HEK293 (cell line): Measurements from ENCODE around the gene NUDCD3.

ENCODE experiments used
- CTCF ChIA-PET: fragments of 350-600 bp; formaldehyde crosslinking; extraction: SDS; loops from one replicate; lab custom pipeline; 2021; ENCODE audit warnings: antibody characterized with exemption; lab: Yijun Ruan, JAX
- POLR2A ChIA-PET: fragments of 300-600 bp; formaldehyde crosslinking; extraction: SDS; loops from one replicate; lab custom pipeline; 2020; ENCODE audit warnings: antibody characterized with exemption, inconsistent platforms; lab: Yijun Ruan, JAX
- H3K27ac ChIP-seq: fragments of 200-500 bp; sonication (Bioruptor generic); 2 replicates; pipeline ENCODE4 v1.5.1; 2014; ENCODE audit warnings: low read depth, low read length, control low read depth, inconsistent platforms; ENCODE audit errors: extremely low read depth
- H3K36me3 ChIP-seq, 2 experiments: fragments of 200-500 bp in 1 of 2; sonication (Bioruptor generic) in 1 of 2; 1 replicate in 1 of 2; 2 replicates in 1 of 2; pipeline ENCODE4 v1.5.1; 2014 to 2017; ENCODE audit warnings: inconsistent platforms in 2 of 2, low read length in 2 of 2; ENCODE audit not compliant: control insufficient read depth in 2 of 2, insufficient read depth in 1 of 2
- H3K4me1 ChIP-seq: fragments of 200-500 bp; sonication (Bioruptor generic); 2 replicates; pipeline ENCODE4 v1.5.1; 2014; ENCODE audit warnings: mild to moderate bottlenecking, low read length, inconsistent platforms; ENCODE audit not compliant: control insufficient read depth, insufficient read depth
- H3K4me3 ChIP-seq: 2 replicates; pipeline ENCODE4 v1.5.1; 2011; ENCODE audit warnings: low read depth, mild to moderate bottlenecking, control low read depth, low read length, moderate library complexity
- H3K9me3 ChIP-seq: fragments of 200-500 bp; sonication (Bioruptor generic); 2 replicates; pipeline ENCODE4 v1.5.1; 2014; ENCODE audit warnings: low read depth, low read length, inconsistent platforms; ENCODE audit not compliant: control insufficient read depth, insufficient read depth
- EGR2 ChIP-seq: fragments of 450-650 bp; formaldehyde crosslinking; IDR thresholded peaks from 2 replicates; pipeline ENCODE4 v1.5.1; 2016; ENCODE audit warnings: low read depth, missing biosample characterization, missing genetic modification characterization
- MZF1 ChIP-seq: fragments of 450-650 bp; formaldehyde crosslinking; IDR thresholded peaks from 2 replicates; pipeline ENCODE4 v1.5.1; 2017; ENCODE audit warnings: missing biosample characterization, missing genetic modification characterization, borderline replicate concordance
- YY2 ChIP-seq: fragments of 450-650 bp; formaldehyde crosslinking; IDR thresholded peaks from 2 replicates; pipeline ENCODE4 v1.5.1; 2016; ENCODE audit warnings: missing biosample characterization, missing genetic modification characterization
- ZFHX2 ChIP-seq: fragments of 450-650 bp; formaldehyde crosslinking; conservative IDR thresholded peaks from 2 replicates; pipeline ENCODE4 v1.5.1; 2016; ENCODE audit warnings: missing biosample characterization, missing genetic modification characterization
- ZFP41 ChIP-seq: fragments of 450-650 bp; formaldehyde crosslinking; IDR thresholded peaks from 2 replicates; pipeline ENCODE4 v1.5.1; 2016; ENCODE audit warnings: missing biosample characterization, missing genetic modification characterization, borderline replicate concordance
- ZIC2 ChIP-seq: fragments of 450-650 bp; formaldehyde crosslinking; IDR thresholded peaks from 2 replicates; pipeline ENCODE4 v1.5.1; 2016; ENCODE audit warnings: missing biosample characterization, missing genetic modification characterization
- ZNF211 ChIP-seq: fragments of 450-650 bp; formaldehyde crosslinking; IDR thresholded peaks from 2 replicates; pipeline ENCODE4 v1.5.1; 2016; ENCODE audit warnings: low read depth, missing biosample characterization, missing genetic modification characterization
- ZNF239 ChIP-seq: fragments of 450-650 bp; formaldehyde crosslinking; IDR thresholded peaks from 2 replicates; pipeline ENCODE4 v1.5.1; 2016; ENCODE audit warnings: missing biosample characterization, missing genetic modification characterization
- ZNF24 ChIP-seq: fragments of 450-650 bp; formaldehyde crosslinking; IDR thresholded peaks from 2 replicates; pipeline ENCODE4 v1.5.1; 2016; ENCODE audit warnings: missing biosample characterization, missing genetic modification characterization
- ZNF248 ChIP-seq: fragments of 450-650 bp; formaldehyde crosslinking; IDR thresholded peaks from 2 replicates; pipeline ENCODE4 v1.5.1; 2017; ENCODE audit warnings: missing biosample characterization, missing genetic modification characterization
- ZNF341 ChIP-seq: fragments of 450-650 bp; formaldehyde crosslinking; IDR thresholded peaks from 2 replicates; pipeline ENCODE4; 2016; ENCODE audit warnings: low read depth, missing biosample characterization, missing genetic modification characterization
- ZNF610 ChIP-seq: fragments of 450-650 bp; formaldehyde crosslinking; IDR thresholded peaks from 2 replicates; pipeline ENCODE4 v1.5.1; 2016; ENCODE audit warnings: missing biosample characterization, missing genetic modification characterization, borderline replicate concordance
- ZNF660 ChIP-seq: fragments of 450-650 bp; IDR thresholded peaks from 2 replicates; pipeline ENCODE4 v1.5.1; 2018; ENCODE audit warnings: missing biosample characterization, mild to moderate bottlenecking, missing genetic modification characterization
- ZNF837 ChIP-seq: fragments of 450-650 bp; formaldehyde crosslinking; IDR thresholded peaks from 2 replicates; pipeline ENCODE4 v1.5.1; 2016; ENCODE audit warnings: missing biosample characterization, missing genetic modification characterization
- TF ChIP-seq, protein P1 (sequence below): fragments of 450-650 bp; formaldehyde crosslinking; IDR thresholded peaks from 2 replicates; pipeline ENCODE4 v1.5.0; 2017; ENCODE audit warnings: missing biosample characterization, missing genetic modification characterization, borderline replicate concordance
- TF ChIP-seq, protein P2 (sequence below): fragments of 450-650 bp; formaldehyde crosslinking; IDR thresholded peaks from 2 replicates; pipeline ENCODE4 v1.5.1; 2016; ENCODE audit warnings: missing biosample characterization, missing genetic modification characterization
- TF ChIP-seq, protein P3 (sequence below): fragments of 450-650 bp; formaldehyde crosslinking; IDR thresholded peaks from 2 replicates; pipeline ENCODE4 v1.5.1; 2016; ENCODE audit warnings: missing biosample characterization, missing genetic modification characterization

The NUDCD3 gene

DNA sequence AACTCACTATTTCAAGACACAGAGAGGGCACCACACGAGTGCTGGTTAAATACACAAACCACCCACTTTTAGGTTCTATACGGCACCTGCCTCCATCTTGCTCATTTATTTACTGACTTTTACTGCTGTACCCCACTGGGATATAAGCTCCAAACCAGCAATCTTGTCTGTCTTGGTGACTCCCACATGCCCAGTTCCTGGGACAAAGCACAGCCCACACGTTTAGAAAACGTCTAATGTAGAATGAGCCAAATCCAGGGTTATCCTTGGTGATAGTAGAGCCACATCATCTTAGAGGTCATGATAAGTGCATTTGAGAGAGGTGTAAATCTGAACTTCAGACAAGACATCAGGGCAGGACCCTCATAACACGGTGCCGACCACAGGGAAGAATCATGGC is 73.5 kb downstream of the NUDCD3 start:
- ChIA-PET CTCF (no interaction called here), POLR2A (no interaction called here)
- TF ChIP-seq ZNF211 (tag by site-specific recombination), result no peak
- peak; percentile 62; the same call in 1 of the 2 replicates for TF ChIP-seq ZFHX2 (tag by site-specific recombination)
- no peak for TF ChIP-seq ZNF248 (tag by site-specific recombination)
- TF ChIP-seq ZFP41, result no peak
- TF ChIP-seq, protein P1, sequence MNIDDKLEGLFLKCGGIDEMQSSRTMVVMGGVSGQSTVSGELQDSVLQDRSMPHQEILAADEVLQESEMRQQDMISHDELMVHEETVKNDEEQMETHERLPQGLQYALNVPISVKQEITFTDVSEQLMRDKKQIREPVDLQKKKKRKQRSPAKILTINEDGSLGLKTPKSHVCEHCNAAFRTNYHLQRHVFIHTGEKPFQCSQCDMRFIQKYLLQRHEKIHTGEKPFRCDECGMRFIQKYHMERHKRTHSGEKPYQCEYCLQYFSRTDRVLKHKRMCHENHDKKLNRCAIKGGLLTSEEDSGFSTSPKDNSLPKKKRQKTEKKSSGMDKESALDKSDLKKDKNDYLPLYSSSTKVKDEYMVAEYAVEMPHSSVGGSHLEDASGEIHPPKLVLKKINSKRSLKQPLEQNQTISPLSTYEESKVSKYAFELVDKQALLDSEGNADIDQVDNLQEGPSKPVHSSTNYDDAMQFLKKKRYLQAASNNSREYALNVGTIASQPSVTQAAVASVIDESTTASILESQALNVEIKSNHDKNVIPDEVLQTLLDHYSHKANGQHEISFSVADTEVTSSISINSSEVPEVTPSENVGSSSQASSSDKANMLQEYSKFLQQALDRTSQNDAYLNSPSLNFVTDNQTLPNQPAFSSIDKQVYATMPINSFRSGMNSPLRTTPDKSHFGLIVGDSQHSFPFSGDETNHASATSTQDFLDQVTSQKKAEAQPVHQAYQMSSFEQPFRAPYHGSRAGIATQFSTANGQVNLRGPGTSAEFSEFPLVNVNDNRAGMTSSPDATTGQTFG (tag by site-specific recombination), result no peak
- no peak for TF ChIP-seq YY2 (tag by site-specific recombination)
- peak; percentile 63; the same call in 1 of the 2 replicates for TF ChIP-seq EGR2 (tag by site-specific recombination)
- TF ChIP-seq ZNF24 (tag by site-specific recombination), result no peak
- TF ChIP-seq, protein P2, sequence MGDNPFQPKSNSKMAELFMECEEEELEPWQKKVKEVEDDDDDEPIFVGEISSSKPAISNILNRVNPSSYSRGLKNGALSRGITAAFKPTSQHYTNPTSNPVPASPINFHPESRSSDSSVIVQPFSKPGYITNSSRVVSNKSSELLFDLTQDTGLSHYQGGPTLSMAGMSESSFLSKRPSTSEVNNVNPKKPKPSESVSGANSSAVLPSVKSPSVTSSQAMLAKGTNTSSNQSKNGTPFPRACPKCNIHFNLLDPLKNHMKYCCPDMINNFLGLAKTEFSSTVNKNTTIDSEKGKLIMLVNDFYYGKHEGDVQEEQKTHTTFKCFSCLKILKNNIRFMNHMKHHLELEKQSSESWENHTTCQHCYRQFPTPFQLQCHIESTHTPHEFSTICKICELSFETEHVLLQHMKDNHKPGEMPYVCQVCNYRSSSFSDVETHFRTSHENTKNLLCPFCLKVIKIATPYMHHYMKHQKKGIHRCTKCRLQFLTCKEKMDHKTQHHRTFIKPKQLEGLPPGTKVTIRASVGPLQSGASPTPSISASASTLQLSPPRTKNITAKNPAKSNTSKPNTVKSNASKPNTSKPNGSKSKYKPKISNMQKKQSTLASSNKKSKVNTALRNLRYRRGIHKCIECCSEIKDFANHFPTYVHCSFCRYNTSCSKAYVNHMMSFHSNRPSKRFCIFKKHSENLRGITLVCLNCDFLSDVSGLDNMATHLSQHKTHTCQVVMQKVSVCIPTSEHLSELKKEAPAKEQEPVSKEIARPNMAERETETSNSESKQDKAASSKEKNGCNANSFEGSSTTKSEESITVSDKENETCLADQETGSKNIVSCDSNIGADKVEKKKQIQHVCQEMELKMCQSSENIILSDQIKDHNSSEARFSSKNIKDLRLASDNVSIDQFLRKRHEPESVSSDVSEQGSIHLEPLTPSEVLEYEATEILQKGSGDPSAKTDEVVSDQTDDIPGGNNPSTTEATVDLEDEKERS, result no peak
- TF ChIP-seq, protein P3, sequence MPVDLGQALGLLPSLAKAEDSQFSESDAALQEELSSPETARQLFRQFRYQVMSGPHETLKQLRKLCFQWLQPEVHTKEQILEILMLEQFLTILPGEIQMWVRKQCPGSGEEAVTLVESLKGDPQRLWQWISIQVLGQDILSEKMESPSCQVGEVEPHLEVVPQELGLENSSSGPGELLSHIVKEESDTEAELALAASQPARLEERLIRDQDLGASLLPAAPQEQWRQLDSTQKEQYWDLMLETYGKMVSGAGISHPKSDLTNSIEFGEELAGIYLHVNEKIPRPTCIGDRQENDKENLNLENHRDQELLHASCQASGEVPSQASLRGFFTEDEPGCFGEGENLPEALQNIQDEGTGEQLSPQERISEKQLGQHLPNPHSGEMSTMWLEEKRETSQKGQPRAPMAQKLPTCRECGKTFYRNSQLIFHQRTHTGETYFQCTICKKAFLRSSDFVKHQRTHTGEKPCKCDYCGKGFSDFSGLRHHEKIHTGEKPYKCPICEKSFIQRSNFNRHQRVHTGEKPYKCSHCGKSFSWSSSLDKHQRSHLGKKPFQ (tag by site-specific recombination), result no peak
- TF ChIP-seq ZIC2 (tag by site-specific recombination), result no peak
- Histone ChIP-seq H3K4me3 (no peak overlapping the region), H3K27ac (no peak overlapping the region), H3K4me1 (no peaks in the 10 kb centered on the region), H3K9me3 (no peaks in the 10 kb centered on the region), H3K36me3 (peaks cover 7 to 8% of the 10 kb centered on the region in 2 experiments; a peak in 2 of 3 replicates)

DNA sequence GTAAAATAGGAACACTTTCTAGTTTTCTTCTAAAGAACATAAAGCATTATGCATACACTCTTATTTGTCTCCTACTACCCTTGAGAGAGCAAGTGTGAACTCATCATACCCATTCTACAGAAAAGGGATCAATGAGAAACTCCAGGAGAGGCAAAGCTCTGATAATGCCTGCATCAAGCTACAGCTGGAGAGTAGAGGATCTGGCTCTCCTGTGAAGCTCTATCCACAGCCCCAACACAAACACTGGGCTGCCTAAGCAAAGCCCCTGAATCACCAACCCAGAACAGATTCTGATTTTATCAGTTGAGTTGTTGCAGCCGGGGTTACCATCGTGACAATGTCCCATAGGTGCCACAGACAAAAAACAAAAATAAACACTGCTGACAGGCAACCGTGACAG is 74.9 kb downstream of the NUDCD3 start:
- TF ChIP-seq ZNF239 (tag by site-specific recombination) (peak; percentile 85), ZNF610 (no peak), ZNF341 (no peak), MZF1 (no peak), ZNF837 (no peak), ZNF660 (tag by site-specific recombination) (no peak)
- no peak overlapping the region for H3K27ac ChIP-seq
- H3K36me3 ChIP-seq, result peaks cover 7 to 13% of the 10 kb centered on the region in 2 experiments; a peak in 2 of 3 replicates
- ChIA-PET POLR2A (no interaction called here), CTCF (interaction anchor here (1.3 kb wide), 1 partner anchor 119 kb away, joined by 3 read pairs; no protein-coding TSS in a partner anchor)
- H3K4me3 ChIP-seq, result no peak overlapping the region
- no peaks in the 10 kb centered on the region for H3K9me3 ChIP-seq
- H3K4me1 ChIP-seq, result no peaks in the 10 kb centered on the region
